ENCODE results near the gene NAMPT. TPM values are rescaled to one million over a fixed set of nuclear protein-coding genes. Genes with fewer than 3 reads are reported as not detected.

Gene NAMPT
- total and polyA plus RNA-seq, 8 donors: 17.1 to 209 (median 125) TPM

- Histone ChIP-seq H3K9me3 (no peaks in the 10 kb centered on the region), H3K27me3 (no peaks in the 10 kb centered on the region), H3K27ac (no peak overlapping the region), H3K4me1 (peaks cover 0 to 47% (median 7%) of the 10 kb centered on the region in 4 donors), H3K36me3 (peaks cover 23 to 95% (median 91%) of the 10 kb centered on the region in 4 donors), H3K4me3 (no peak overlapping the region)
- DNase-seq: no peak
- no peak for TF ChIP-seq POLR2A (IDR thresholded peaks at IDR 0.05)
- no peak for TF ChIP-seq CTCF (IDR thresholded peaks at IDR 0.05)
- no peak for TF ChIP-seq EP300 (IDR thresholded peaks at IDR 0.05)
- TF ChIP-seq POLR2AphosphoS5 (IDR thresholded peaks at IDR 0.05): no peak
- WGBS, 5 donors: 79 to 89% (median 84%) methylated on average over 8 of the region's 8 CpGs
- intact Hi-C loops (cut with DNase I; ENCODE audit: low total_unique reads): no loop called here
Observed at GRCh38 chr7:106273009-106273668, 11.6 kb downstream of the NAMPT start.

GRCh38 chr7:106270122-106270977 lies 14.4 kb downstream of the NAMPT start:
- Histone ChIP-seq H3K27ac (peak overlapping the region in 2 of 5 donors; percentile 1 to 24), H3K9me3 (no peaks in the 10 kb centered on the region), H3K27me3 (no peaks in the 10 kb centered on the region), H3K4me1 (peaks cover 0 to 35% (median 3%) of the 10 kb centered on the region in 4 donors), H3K4me3 (no peak overlapping the region), H3K36me3 (peaks cover 36 to 100% (median 98%) of the 10 kb centered on the region in 4 donors)
- DNase-seq: no peak
- intact Hi-C loops (cut with DNase I; ENCODE audit: low total_unique reads): no loop called here
- no peak for TF ChIP-seq CTCF (IDR thresholded peaks at IDR 0.05)
- TF ChIP-seq EP300 (IDR thresholded peaks at IDR 0.05): no peak
- TF ChIP-seq POLR2A (IDR thresholded peaks at IDR 0.05): no peak
- peak in 2 of 3 donors; percentile 13 to 36 for TF ChIP-seq POLR2AphosphoS5 (IDR thresholded peaks at IDR 0.05)
- 85 to 91% (median 87%) methylated on average over 5 of the region's 5 CpGs for WGBS, 5 donors

GRCh38 chr7:106269254-106269961 lies 15.4 kb downstream of the NAMPT start:
- Histone ChIP-seq H3K4me3 (no peak overlapping the region), H3K9me3 (no peaks in the 10 kb centered on the region), H3K4me1 (peaks cover 0 to 35% (median 3%) of the 10 kb centered on the region in 4 donors), H3K27me3 (no peaks in the 10 kb centered on the region), H3K27ac (peak overlapping the region in 2 of 5 donors; percentile 1 to 24), H3K36me3 (peaks cover 35 to 100% (median 98%) of the 10 kb centered on the region in 4 donors)
- 42 to 85% (median 63%) methylated on average over 4 of the region's 4 CpGs for WGBS, 5 donors
- TF ChIP-seq POLR2AphosphoS5 (IDR thresholded peaks at IDR 0.05) (peak in 1 of 3 donors; percentile 17), POLR2A (IDR thresholded peaks at IDR 0.05) (no peak)
- intact Hi-C loops (cut with DNase I; ENCODE audit: low total_unique reads): no loop called here
- DNase-seq: no peak

- TF ChIP-seq POLR2A (IDR thresholded peaks at IDR 0.05) (no peak), EP300 (IDR thresholded peaks at IDR 0.05) (no peak), CTCF (IDR thresholded peaks at IDR 0.05) (no peak), POLR2AphosphoS5 (IDR thresholded peaks at IDR 0.05) (no peak)
- Histone ChIP-seq H3K36me3 (peaks cover 42 to 100% (median 92%) of the 10 kb centered on the region in 4 donors), H3K4me3 (no peak overlapping the region), H3K9me3 (no peaks in the 10 kb centered on the region), H3K4me1 (peaks cover 0 to 40% (median 8%) of the 10 kb centered on the region in 4 donors), H3K27ac (no peak overlapping the region), H3K27me3 (no peaks in the 10 kb centered on the region)
- intact Hi-C loops (cut with DNase I; ENCODE audit: low total_unique reads): no loop called here
- WGBS, 5 donors: 90 to 97% (median 94%) methylated on average over 3 of the region's 3 CpGs
- no peak for DNase-seq
Observed at GRCh38 chr7:106265133-106265532, 19.6 kb downstream of the NAMPT start.
